HG03378 (cell line): Measurements from ENCODE around the gene TMEM106C.

Experiments used
- ATAC-seq: cut with Tn5 transposase; IDR thresholded peaks from one replicate; pipeline ENCODE4 v1.9.1; 2021; ENCODE audit warnings: mild to moderate bottlenecking, moderate library complexity; ENCODE audit not compliant: unreplicated experiment

TMEM106C gene

GRCh38 chr12:48013287-48013686, 49.9 kb downstream of the TMEM106C start:
- no peak for ATAC-seq

GRCh38 chr12:48015129-48015528, 51.7 kb downstream of the TMEM106C start:
- no peak for ATAC-seq

DNA sequence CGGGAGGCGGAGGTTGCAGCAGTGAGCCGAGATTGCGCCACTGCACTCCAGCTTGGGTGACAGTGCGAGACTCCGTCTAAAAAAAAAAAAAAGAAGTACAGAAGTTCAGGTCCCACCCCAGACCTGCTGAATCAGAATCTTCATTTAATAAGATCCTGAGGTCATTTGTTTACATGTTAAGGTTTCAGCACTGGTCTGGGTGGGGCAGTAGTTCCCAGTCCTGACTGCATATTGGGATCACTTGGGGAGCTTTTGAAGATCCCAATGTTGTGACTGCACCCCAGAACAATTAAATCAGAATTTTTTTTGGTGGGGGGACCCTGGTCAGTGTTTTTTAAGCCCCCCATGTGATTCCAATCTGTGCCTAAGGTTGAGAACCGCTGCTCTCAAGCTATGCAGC, 52.6 kb downstream of the TMEM106C start:
- no peak for ATAC-seq

GRCh38 chr12:48016373-48017020, 53.1 kb downstream of the TMEM106C start:
- no peak for ATAC-seq

DNA sequence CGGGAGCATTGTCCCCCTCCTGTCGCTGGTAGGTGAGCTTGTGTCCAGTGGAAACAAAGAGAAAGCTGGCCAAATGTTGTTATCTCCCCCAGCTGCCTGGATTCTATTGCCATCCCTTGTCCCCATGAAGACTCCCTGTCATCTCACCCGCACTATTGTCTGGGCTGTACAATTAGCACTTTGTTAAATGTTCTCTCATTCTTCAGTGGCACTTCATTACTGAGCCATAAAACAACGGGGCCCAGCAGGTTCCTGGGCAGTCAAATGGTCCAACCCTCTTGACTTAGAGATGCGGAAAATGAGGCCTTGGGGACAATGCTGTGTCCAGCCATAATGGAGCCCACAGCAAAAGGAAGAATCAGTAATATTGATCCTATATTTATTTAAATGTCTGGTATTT, 54.1 kb downstream of the TMEM106C start:
- ATAC-seq: no peak

DNA sequence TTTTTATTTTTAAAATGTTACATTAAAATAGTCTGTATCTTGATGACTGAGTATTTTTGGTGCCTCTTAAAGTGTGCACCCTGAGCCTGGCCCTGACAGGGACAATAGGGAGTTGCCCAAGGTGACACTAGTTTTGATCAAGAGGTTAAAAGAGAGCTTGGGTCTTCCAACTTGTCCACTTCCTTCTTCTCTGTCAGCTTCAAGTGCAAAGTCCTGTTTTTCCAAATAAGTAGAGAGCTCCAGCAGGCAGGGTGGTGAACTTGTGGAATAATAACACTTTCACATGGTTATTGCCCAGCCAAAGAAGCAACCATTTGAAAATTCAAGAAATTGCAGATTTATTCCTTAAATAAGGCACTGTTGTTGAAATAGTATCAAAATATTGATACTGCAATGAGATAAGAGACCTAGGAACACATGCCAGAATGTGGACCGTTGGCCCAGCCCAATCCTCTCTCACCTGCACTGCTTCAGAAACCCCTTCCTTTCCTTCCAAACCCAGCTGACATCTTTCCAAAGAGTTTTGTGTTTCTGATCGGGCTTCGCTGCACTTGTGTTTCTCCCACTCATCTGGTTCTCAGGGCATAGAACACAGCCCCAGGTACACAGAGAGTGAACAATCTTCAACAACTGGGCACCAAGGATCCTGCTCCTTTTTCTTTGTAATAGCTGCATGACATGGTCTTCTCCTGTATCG, 54.7 kb downstream of the TMEM106C start:
- ATAC-seq: no peak
